Measurements from ENCODE around the gene MINDY2.
"Not testable (repeated sequence)": the region's sequence is repeated elsewhere in the genome, so short reads cannot be mapped to it uniquely, and the experiment has no call there.

MINDY2 gene

GRCh38 chr15:58752716-58753115, 18.4 kb upstream of the MINDY2 start:
- DNase-seq: no peak

- no peak for DNase-seq
Observed at GRCh38 chr15:58755350-58755749, 15.8 kb upstream of the MINDY2 start.

DNA sequence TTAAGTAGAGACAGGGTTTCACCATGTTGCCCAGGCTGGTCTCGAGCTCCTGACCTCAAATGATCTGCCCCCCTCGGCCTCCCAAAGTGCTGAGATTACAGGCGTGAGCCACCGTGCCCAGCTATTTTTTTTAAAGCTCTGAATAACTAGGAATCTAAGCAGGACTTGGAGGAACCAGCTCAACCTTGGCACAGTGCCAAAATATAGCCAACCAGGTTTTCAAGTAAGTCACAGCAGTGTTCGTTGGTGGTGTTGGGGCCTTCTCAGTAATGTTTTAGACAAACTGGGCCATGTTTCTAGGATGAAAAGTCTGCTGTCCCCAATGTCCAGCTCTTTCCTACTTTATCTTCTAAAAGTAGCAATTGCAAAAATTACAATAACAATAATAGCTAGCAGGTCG, 15.1 kb upstream of the MINDY2 start:
- DNase-seq: no peak

- peak; percentile 14 to 49 for DNase-seq
Observed at GRCh38 chr15:58758141-58758540, 13.0 kb upstream of the MINDY2 start.

DNA sequence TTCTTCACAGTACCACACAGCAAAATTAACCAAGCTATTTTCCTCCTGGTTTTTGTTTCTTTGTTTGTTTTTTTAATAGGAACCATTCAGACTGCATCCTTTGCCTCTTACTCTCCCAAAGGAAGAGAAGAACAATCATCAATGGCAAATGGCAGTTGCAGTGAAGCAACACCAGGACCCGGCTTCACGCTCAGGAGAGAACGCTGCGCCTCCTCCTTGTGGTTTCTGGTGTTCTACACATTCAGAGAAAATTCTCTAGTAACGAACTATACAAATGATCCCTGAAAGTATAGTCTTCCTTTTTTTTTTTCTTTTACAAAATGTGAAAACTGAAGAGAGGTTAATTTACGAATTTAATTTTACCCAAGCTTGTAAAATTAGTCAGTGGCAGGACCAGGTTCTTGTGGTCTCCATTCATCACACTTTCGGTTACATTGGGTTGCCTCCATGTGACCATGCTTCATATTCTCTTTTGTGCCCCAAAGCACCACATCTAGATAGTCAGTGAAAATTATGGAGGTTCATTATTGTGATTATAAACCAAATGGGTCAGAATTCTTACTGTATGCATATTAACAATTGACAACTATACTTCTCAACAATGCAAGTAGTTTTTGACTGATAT, 10.6 kb upstream of the MINDY2 start:
- DNase-seq: no peak

- no peak for DNase-seq
Observed at GRCh38 chr15:58761010-58761388, 10.1 kb upstream of the MINDY2 start.

- no peak for DNase-seq
Observed at GRCh38 chr15:58762285-58762684, 8.8 kb upstream of the MINDY2 start.

DNA sequence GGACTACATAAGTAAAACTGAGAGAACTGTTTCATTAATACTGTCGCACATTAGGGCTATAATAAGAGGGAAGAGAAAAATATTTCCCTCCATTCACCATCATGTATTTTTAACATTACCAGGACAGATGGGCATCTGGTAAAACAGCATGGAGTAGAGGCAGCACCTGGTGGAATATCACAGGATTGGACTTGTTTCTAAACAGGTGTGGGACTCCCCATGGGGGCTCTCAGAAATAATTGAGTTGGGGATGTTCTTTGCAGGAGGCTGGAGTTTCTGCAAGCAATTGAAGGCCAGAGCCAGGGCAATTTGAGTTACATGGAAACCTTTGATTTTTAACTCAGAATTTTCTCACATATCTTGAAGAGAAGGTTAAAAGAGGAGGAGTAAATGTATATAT, 8.4 kb upstream of the MINDY2 start:
- no peak for DNase-seq

- DNase-seq: no peak
Observed at GRCh38 chr15:58764468-58764867, 6.6 kb upstream of the MINDY2 start.

DNA sequence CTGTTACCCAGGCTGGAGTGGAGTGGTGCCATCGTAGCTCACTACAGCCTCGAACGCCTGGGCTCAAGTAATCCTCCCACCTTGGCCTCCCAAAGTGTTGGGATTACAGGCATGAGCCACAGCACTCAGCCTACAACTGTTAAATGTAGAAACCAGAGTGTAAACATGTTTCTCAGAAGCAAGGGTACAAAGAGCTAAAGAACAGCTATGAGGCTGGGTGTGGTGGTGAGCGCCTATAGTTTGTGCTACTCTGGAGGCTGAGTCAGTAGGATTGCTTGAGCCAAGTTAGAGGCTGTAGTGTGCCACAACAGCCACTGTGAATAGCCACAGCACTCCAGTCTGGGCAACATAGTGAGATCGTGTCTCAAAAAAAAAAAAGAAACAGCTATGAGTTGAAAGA, 4.8 kb upstream of the MINDY2 start:
- DNase-seq: no peak

GRCh38 chr15:58768601-58769004, 2.5 kb upstream of the MINDY2 start:
- not testable (repeated sequence) for DNase-seq

GRCh38 chr15:58770519-58770856, 614 bp upstream of the MINDY2 start:
- DNase-seq: peak in 1 of 2 donors; percentile 61

GRCh38 chr15:58771621-58772250, 634 bp downstream of the MINDY2 start:
- DNase-seq: peak; percentile 51 to 73

DNA sequence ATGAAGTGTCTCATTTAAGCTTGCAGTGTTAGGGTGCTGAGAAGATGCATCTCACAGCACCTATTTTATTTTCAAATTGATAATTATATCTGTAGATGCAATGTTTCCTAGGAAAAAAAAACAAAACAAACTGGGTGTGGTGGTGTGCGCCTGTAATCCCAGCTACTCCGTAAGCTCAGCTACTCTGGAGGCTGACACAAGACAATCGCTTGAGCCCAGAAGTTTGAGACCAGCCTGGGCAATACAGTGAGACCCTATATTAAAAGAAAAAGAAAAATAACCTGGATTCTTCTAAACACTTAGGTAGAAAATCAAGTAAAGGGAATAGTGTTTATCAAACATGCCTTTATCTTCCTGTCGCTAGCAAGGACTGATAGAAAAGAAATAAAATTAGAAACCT, 1.9 kb downstream of the MINDY2 start:
- no peak for DNase-seq

GRCh38 chr15:58775402-58775801, 4.3 kb downstream of the MINDY2 start:
- no peak for DNase-seq

DNA sequence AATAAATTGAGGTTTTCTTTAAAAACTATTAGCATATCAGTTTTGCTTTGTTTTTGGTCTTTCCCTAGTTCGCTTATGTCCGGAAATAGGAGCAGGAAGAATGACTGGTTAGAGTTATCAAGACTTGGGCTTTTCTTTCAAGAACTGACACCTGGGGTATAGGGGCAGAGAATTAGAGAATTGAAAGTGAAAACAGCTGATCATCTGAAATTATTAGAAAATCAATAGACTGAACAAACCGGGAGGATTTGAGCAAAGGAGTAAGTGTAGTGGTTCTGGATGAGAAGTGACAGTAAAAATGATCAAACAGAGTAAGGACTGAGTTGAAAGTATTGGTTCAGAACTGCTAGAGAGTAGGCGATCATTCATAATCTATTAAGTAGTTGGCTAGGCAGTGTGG, 6.0 kb downstream of the MINDY2 start:
- DNase-seq: no peak

DNA sequence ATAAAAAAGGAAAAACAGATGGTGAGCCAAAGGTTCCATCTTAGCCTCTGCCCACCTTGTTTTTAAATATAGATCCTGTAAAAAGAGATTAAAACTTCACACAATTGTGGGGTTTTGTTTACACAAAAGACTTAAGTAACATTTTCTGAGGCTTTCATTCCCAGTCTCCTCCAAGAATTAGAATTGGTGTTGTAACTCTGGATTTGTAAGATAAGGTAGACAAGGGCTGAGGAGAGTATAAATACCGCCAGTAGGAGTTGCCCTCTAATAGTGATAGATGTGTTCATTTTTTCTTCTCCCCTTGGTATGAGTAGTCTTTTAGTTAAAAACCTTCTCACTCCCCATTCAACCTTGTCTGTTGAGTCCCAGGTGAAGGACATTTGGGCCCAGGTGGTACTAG, 8.5 kb downstream of the MINDY2 start:
- DNase-seq: no peak

- no peak for DNase-seq
Observed at GRCh38 chr15:58785355-58785754, 14.3 kb downstream of the MINDY2 start.

- DNase-seq: no peak
Observed at GRCh38 chr15:58788056-58788710, 17.1 kb downstream of the MINDY2 start.

DNA sequence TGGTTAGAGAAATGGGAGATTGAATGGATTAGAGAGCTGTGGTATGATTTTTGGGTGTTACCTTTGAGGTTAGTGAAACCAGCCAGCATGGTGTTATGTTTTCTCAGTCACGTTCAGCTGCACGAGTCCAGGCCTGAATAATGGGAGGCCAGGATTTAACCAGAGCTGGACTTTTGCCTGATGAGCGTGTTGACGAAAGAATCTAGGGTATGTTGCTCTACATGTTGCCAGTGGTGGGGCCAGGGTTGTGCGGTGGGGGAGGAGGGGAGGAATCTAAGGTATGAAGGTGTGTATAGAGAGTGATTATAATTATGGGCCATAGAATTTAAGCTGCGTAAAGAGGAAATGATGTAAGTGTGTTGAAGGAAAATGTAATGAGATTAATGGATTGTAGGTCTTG, 22.8 kb downstream of the MINDY2 start:
- no peak for DNase-seq

DNA sequence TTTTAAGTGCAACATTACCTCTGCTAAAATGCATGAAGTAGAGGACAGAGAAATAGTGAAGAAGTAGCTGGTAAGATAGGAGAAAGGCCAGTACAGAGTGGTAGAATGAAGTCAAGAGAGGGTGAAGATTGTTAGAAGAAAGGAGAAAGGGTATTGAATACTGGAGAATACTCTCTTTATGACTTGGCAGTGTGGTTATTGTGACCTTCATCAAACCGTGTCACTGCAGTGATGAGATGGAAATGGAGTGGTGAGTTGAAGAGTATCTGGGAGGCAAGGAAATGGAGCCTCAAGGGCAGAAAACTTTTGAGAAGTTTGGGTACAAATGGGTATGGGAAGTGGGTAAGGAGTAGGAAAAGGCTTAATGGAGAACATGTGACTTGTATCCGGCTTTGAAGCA, 24.7 kb downstream of the MINDY2 start:
- no peak for DNase-seq

DNA sequence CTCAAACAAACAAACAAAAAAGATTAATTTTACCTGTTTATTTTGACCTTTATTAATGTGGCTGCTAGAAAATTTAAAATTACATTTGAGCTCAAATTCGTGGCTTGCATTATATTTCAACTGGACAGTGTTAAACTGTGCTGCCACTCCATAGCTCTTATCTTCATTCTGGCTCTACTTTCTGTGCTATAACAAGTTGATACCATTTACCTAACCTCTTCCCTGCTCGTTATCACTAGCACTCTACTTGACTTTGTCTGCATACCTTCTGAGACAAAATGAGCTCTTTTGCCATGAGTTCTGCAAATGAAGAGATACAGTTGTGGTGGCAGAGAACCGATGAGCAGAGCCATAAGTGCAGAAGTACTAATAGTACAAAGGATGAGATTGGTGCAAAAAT, 26.4 kb downstream of the MINDY2 start:
- no peak for DNase-seq

- no peak for DNase-seq
Observed at GRCh38 chr15:58805095-58805494, 34.0 kb downstream of the MINDY2 start.

DNA sequence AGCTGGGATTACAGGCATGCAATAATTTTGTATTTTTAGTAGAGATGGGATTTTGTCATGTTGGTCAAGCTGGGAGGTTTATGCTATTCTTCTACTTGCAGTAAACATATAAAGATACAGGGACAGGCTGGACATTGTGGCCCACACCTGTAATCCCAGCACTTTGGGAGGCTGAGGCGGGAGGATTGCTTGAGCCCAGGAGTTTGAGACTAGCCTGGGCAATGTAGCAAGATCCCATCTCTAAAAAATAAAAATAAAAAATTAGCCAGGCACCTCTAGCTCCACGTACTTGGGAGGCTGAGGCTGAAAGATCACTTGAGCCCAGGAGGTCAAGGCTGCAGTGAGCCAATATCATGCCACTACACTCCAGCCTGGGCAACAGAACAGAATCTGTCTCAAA, 52.2 kb downstream of the MINDY2 start:
- not testable (repeated sequence) for DNase-seq

DNA sequence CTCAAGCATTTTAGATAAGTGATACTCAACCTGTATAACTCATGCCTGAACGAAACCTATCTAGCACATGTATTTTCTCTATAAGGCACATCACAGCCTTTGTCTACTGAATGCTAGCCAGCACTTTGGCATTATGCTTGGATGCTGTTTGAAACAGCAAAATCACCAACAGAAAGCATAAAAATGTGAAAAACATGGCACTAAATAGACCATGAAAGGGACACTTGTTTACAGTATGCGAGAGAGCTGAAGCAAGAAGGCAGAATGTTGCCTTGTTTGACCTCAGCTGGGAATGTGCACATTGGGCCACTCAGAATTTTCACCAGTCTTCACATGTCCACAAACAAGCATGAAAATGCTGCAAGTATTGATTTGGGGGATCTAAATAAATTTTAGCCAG, 59.5 kb downstream of the MINDY2 start:
- no peak for DNase-seq

Data from hippocampal formation (tissue), 2 donors.